Measurements from ENCODE around the gene CSGALNACT2.
"Not testable (repeated sequence)": the region's sequence is repeated elsewhere in the genome, so short reads cannot be mapped to it uniquely, and the experiment has no call there.

CSGALNACT2 gene

DNA sequence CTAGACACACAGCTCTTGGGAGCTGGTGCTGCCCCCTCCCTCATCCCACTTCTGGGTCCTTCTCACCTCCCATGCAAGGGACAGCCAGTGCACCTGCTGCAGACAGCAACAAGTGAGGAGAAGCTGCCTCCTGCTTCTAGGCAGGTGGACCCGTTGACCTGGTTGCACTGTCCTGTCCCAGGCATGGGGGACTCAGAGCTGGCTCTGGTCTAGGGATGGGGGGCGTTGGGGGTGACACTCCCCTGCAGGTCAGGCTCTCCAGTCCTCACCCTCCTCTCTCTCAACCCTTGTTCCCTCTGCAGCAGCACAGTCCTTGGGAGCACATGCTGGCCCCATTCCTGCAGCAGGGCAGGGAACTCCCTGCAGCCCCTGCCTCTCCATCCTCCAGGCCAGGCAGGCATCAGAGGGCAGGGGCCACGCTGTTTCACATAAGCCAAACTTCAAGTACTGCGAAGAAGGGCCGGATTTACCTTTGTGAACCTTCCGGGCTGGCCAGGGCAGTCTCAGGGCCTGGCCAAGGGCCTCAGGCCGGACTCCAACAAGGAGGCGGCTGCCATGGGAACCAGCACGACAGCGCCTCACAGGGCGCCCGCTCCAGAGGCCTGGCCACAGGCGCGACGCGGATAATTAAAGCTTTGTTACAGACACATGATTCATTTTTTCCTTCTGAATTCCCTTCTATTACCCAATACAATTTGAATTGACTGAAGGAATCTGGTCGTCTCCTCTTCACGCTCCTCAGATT, 80.1 kb downstream of the CSGALNACT2 start:
- no peak for DNase-seq

DNA sequence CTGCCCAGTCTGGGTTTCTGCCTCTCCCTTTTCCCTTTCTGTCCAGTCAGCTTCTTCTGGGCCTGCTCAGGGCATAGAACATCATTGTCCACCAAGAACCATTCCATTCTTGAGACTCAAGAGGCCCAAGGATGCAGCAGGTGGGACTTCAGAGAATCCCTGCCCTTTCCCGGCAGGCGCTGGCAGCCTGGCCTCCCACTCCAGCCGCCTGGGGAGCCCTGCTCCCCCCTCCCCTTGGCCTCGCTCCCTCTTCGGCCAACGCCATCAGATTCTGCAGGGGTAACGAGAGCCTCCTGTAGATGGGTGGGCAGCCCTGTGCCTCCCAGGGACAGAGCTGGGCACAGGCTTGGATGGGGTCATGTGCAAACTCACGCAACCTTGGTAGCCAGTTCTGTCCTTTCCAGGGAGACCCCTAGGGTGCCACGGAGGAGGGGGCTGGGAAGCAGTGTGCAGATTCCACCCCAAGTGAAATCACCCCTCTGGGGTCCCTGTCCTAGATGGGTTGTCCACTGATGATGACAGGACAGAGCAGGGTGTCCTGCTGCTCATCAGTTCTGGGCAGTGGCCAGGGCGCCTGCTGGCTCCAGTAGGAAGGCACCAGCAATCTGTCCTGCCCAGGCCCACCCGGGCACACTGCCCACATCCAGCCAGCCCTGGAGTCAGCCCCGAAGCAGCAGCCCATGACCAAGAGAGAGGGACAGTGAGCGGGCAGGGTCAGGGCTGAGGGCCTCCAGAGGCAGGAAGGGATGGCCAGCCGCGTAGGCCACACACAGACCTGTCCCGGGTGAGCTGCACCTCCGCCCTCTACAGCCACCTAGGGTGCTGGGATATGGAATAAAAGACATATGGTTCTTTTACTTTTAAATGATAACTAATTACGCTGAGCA, 80.9 kb downstream of the CSGALNACT2 start:
- DNase-seq = no peak

DNA sequence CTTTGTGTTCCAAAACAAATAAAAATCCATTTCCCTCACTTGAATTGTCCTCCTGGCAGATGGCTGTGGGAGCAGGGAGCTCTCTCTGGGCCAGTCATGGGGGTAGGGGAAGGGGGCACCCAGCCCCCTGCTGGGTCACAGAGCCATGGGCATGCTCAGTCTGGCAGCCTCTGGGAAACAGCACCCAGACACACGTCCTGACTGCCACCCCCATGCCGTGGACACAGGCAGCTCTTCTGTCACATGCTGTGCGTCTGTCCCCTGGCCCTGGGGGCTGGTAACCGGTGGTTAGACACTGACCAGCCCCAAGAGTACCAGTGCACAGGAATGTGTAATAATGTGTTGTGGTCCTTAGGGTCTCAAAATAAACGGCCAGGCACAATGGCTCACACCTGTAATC, 81.6 kb downstream of the CSGALNACT2 start:
- DNase-seq = no peak

DNA sequence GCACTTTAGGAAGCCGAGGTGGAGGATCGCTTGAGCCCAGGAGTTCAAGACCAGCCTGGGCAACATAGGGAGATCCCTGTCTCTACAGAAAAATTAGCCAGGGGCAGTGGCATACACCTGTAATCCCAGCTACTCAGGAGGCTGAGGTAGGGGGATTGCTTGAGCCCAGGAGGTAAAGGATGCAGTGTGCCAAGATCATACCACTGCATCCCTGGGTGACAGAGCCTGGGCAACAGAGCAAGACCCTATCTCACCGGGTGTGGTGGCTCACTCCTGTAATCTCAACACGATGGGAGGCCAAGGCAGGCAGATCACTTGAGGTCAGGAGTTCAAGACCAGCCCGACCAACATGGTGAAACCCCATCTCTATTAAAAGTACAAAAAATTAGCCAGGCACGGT, 82.0 kb downstream of the CSGALNACT2 start:
- DNase-seq = not testable (repeated sequence)

DNA sequence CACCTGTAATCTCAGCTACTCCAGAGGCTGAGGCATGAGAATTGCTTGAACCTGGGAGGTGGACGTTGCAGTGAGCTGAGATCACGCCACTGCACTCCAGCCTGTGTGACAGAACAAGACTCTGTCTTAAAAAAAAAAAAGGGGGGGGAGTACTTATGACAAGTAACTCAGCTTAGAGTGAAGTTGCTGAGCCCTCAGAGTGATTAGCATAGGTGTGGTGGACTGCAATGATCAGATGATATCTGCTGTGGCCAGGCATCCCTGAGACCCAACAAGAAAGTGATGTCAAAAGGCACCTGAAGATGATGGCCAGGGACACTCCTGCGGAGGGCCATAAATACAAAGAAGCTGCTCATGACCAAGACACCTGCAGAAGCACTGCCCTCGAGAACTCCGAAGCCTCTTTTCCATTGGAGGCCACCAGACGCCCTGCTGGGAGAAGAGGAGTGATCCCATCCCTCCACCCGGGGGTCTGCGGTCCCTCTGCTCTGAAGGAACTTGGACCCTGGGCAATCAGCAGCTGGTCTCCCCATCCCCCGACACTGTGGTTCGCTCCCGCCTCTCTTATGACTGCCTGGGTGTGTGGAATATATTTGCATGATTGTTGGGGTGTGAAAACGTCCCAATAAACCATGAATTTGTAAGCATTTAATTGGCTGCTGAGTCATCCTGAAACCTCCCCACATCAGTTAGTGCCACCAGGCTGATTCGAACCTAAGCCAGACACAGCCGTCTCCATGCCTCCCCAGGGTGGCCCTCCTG, 82.6 kb downstream of the CSGALNACT2 start:
- no peak for DNase-seq

DNA sequence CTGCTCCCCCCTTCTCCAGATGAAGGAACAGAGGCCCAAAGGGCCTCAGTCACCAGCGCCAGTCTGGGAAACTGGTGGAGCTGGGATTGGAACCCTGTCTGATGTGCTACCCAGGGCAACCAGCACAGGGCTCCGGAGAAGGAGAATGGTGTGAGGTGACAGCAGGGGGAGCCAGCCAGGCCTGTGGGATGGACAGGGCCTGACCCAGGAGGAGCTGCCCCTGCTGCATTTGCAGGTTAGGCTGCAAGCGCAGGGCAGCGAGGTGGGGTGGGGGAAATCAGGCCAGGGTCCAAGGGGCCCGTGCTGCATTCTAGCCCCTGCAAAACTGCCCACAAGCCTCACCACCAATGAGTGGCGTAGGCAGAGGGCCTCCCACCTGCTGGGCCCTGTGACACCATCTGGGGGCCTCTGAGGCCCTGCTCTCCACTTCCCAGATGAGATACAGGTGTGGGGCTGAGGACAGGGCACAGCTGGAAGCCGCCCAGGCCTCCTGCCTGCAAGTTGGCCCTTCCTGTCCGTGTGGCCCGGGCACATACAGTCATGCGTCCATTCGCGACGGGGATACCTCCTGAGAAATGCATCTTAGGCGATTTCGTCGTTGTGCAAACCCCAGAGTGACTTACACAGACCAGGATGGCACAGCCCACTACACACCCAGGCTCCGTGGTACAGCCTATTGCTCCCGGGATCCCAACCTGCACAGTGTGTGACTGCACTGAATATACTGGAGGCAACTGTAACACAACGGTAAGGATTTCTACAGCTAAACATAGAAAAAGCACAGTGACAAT, 83.4 kb downstream of the CSGALNACT2 start:
- DNase-seq = no peak

DNA sequence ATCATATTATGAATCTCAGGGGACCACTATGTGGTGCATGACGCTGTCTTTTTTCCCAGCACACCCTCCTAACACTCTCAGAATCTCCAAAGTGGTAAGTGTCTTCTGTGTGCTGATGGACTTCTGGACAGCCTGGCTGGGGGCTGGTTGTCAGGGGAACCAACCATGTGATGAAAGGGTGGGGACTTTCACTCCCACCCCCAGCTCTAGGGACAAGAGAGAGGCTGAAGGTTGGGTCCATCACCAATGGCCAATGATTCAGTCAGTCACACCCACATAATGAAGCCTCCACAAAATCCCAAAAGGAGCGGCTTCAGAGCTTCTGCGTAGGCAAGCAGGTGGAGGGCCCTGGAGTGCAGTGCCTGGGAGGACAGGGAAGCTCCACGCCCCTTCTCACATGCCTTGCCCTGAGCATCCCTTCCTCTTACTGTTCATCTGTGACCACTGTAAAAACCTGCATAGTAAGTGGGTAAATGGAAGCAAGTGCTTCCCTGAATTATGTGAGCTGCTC, 84.0 kb downstream of the CSGALNACT2 start:
- DNase-seq = no peak

DNA sequence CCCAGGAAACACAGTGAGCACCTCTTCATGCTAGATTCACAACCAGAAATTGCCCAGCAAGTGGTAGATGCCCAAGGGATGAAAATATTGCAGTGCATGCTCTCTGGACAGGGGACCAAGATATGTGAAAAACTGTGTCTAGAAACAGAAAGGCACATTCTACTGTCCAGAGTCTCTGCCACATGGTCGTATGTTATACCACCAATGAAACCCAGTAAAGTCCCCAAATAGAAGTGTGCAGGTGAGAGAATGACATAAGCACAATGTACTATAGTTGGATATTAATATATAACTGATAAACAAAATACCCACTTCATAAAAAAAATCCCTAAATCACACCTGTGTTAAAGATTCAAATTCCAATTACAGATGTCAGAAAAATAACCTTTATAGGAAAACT, 84.8 kb downstream of the CSGALNACT2 start:
- no peak for DNase-seq

DNA sequence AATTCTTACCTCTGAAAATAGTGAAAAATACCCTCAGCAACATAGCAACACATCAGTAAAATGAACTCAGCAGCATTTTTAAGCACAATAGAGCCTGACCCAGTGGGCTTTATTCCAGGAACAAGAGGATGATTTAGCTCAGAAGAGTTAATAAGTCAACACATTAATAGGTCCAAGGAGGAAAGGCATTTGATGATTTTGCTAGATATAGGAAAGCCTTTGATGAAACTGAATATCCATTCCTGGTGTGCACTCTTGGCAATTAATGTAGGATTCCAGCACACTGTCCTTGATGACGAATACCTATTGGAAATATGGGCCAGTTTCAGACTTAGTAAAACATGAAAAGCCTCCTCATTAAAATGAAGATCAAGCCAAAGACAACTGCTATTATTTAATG, 86.1 kb downstream of the CSGALNACT2 start:
- DNase-seq = no peak

DNA sequence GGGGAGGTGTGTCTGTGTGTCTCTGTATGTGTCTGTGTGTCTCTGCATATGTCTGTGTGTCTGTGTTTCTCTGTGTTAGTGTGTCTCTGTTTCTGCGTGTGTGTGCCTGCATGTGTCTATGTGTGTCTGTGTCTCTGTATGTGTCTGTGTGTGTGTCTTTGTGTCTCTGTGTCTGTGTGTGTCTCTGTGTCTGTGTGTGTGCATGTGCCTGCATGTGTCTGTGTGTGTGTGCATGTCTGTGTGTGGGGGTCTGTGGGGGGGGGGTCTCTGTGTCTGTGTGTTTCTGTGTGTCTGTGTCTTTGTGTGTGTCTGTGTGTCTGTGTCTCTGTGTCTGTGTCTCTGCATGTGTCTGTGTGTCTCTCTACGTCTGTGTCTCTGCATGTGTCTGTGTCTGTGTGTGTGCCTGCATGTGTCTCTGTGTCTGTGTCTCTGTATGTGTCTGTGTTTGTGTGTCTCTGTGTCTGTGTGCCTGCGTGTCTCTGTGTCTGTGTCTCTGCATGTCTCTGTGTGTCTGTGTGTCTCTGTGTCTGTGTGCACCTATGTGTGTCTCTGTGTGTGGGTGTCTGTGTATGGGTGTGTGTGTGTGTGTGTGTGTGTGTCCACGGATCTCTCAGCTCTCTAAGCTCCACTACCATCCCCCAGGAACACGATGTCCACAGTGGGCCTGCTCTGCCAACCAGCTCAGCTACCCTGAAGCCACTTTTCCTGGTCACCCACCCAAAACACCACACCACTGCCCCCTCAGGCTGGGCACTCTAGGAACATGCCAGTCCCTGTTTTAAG, 87.0 kb downstream of the CSGALNACT2 start:
- no peak for DNase-seq

DNA sequence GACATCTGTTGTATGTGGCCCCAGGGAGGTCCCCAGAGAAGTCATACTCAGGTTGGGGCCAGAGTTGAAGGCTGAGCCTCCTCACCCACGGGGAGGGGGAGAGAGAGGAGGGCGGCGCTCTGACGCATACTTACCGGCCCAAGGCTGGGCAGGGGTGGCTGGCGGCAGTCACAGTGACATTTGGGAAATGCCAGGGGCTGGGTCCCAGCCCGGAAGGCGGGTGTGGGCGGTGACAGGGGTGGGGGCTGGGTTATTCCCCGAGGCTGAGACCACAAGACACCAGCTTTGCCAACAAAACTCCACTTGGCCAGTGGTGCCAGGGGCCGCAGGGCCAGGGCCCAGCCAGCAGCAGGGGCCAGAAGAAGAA, 87.5 kb downstream of the CSGALNACT2 start:
- DNase-seq = no peak

DNA sequence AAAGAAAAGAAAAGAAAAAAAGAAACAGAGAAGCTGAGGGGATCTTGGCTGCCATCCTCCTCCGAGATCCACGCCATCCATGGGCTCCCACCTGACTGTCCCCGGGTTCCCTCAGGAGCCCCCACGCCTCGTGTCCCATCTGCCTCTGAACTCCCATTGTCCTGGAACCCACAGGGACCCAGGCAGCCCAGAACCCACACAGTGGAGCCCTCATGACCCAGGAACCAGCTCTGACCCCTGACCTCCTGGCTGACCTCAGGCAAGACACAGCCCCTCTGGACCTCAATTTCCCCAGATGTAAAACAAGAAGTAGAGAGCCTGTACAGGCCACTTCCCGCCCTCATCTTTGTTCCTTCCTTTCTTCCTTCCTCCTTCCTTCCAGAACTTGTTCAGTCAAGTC, 88.2 kb downstream of the CSGALNACT2 start:
- DNase-seq = no peak

DNA sequence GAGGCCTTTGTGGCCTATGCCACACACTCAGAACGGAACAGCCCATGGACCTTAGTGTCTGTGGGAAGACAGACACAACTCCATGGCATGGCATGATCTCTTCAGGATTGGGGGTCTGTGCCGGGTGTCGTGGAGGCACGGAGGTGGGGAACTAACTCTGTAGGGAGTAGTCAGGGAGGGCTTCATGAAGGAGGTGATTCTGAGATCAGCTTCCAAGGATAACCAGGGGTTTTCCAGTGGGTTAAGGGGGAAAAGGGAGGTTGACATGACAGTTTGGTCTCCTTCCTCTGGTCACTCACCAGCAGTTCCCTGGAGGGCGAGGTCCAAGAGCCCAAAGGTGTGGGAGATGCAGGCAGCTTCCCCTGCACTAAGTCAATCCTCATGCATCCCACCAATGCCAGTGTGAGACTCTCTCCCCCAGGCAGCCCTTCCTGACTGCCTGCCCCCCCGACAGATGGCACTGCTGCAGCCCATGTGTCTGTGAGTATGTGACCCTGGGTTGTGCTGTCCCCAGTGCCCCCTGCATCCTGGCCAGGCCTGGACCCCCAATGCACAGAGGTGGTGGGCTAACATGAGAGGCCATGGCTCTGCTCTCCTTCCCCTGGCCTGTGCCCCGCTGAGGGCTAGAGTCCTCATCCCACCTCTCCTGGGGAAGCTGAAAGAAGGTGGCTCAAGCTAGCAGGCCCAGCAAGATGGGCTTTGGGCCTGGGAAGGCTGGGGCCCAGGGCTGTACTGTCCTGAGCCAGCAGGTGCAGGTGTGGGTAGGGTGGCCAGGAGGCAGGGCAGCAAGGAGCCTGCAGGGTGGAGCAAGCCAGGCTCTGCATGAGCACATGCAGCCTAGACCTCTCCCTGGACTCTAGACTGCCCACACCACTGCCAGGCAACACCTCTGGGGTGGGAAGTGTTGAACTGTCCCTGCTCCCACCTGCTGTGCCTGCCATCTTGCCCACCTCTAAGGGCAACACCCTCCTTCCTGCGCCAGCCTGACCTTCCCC, 88.9 kb downstream of the CSGALNACT2 start:
- no peak for DNase-seq

DNA sequence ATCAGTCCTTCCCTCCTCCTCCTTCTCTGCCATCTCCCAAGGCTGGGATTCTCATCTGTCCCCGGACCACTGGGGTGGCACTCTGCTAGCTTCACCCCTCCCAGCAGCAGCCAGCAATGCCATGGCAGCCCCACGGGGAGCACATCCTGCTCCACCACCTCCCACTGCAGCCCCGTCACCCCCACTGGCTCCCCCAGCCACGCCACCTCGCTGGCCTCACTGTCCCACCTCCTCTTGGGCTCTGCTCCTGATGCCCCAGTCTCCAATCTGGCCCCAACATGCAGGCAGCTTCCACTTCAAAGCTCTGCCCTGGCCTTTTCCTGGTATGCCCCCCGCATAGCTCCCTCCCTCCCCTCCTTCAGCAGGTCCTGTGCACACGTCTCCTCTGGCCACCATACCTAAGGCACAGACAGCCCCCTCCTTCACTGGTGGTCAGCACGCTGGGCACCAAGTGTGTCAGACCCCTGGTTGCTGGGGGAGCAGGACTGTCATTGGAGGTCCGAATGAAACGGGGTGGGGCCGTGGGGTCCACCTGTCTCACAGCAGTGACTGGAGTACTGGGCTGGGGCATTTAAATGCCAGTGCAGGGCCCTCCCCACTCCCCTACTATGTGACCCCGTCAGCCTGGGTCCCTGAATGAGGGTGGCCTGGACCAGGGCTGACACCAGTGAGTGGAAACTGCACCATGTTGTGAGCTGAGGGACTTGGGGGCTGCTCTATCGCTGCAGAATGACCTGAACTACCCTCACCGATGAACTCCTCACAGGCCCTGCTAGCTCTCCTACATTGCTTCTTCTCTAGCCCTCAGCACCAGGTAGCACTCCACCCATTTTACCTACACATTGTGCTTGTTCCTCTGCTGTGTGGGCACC, 89.9 kb downstream of the CSGALNACT2 start:
- DNase-seq = no peak

DNA sequence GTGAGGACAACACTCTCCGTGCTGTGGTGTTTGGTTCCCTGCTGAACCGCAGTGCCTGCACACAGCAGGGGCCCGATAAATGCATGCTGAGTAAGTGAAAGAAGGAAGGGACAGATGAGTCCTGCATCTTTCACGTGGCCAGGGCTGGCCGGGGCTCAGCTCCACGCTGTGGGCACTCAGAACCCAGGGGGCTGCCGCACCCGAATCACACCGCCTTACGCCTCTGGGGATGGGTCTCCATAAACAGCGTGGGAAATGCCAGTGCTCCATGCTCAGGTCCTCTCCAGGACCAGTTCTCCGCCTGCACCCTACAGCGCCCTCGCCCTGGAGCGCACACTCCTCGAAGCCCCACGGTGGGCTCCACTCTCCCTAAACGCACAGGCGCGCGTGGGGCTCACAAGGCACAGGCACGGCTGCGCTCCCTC, 90.5 kb downstream of the CSGALNACT2 start:
- no peak for DNase-seq

DNA sequence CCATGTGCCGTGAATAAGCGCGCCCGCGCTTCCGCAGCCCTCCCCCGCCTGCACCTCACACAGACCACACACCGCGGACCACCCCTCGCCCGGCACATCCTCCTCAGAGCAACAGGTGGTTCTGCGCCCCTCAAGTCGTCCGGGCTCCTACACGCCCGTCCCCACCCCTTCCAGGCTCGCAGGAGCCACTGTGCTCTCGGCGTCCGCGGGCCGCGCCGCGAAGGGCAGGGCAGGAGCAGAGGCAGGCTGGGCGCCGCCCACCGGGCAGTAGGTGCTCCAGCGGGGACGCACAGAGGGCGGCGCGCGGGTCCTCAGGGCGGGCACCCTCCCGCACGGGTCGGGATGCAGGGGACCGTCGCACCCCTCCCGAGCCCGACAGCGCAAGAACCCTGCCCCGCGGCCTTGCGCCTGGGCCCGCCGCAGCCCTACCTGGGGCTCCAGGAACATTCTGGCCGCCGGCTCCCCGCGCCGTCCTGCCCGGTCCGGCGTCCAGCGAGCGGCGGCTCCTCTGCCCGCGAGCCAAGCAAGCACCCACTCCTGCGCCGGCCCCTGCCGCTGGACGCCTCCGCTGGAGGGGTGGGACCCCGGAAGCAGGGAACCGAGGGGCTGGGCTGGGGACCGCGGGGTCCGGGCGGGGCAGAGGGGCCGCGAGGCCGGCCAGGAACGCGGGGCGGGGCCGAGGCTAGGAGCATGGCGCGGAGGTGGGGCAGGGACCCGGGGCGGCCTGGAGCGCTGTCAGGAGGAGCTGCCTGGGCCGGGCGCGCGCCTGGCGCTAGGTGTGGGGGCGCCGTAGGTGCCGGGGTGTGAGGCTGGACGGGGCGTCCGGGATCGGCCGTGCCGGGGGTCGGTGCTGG, 91.2 kb downstream of the CSGALNACT2 start:
- DNase-seq = no peak

DNA sequence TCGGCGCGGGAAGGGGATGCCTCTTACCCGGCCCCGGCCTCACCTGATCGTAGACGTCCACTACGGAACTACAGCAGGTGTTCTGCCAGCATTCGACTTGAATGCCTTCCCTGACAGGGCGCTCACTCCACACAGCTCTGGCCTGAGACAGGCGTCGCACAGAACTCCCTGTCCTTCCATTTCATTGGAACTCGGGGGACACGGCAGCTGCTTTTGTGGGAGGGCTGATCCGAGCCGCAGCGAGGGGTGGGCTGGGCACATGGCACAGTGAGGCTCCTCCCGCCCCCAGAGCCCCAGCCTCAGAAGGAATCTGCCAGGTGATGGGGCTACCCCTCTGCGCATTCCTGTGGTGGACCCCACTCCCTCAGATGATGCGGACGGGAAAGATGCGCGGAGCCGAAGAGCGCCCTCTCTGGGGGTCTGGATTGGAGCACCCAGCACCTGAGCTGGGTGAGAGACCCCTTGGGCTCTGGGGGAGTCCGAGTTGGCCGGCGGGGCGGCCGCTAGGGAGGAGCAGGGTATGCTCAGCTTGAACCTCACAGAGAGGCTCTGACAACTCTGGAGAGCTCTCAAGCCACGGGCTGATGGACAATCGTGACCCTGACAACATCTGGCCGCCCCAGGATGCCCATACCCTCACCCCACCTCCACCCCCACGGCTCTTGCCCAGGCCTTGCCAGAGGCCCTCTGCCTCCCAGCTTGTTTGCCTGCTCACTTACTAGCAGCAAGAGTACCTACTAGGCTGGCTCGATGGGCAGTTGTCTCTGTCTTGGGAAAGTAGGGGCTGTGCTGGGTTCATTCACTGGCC, 92.1 kb downstream of the CSGALNACT2 start:
- DNase-seq = no peak

Data from amniotic stem cell (primary cell).